RCC 7860 (cell line): Measurements from ENCODE around the gene R3HDML.
"Not testable (repeated sequence)": the region's sequence is repeated elsewhere in the genome, so short reads cannot be mapped to it uniquely, and the experiment has no call there.

ENCODE experiments used
- DNase-seq: peaks from one replicate; pipeline ENCODE4 v3.0.0-alpha.2; 2015; ENCODE audit warnings: low spot score
- FAIRE-seq: peaks from 2 replicates; lab custom pipeline; 2012; peaks lifted over from hg19 to GRCh38; lab: Jason Lieb, UNC

R3HDML gene, protein sequence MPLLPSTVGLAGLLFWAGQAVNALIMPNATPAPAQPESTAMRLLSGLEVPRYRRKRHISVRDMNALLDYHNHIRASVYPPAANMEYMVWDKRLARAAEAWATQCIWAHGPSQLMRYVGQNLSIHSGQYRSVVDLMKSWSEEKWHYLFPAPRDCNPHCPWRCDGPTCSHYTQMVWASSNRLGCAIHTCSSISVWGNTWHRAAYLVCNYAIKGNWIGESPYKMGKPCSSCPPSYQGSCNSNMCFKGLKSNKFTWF

DNA sequence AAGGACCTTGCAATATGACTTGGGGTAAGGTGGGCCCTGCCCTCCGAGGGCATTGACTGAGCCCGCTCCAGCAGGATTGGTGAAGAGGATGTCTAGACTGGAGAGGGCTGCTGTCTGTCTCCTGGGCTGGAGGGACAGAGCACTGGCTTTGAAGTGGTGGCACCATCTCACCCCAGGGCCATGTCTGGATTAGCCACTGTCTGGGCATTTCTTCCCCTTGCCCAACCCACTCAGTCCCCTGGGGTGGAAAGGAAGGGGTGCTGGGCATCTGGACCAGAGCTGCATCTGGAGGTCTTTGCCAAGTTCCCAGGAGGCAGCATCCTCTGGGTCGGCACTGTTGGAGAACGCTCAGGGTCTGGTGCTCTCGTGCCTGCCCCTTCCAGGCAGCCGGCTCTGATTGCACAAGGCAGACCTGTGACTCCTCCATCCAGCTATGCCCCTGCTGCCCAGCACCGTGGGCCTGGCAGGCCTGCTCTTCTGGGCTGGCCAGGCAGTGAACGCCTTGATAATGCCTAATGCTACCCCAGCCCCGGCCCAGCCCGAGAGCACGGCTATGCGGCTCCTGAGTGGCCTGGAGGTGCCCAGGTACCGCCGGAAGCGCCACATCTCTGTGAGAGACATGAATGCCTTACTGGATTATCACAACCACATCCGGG is at the start of gene R3HDML:
Gene R3HDML (plus strand): TSS at position 319 of the 656 bp plus-strand sequence. CDS start 115 bp downstream, at position 434.
- FAIRE-seq (no peak), DNase-seq (no peak)

DNA sequence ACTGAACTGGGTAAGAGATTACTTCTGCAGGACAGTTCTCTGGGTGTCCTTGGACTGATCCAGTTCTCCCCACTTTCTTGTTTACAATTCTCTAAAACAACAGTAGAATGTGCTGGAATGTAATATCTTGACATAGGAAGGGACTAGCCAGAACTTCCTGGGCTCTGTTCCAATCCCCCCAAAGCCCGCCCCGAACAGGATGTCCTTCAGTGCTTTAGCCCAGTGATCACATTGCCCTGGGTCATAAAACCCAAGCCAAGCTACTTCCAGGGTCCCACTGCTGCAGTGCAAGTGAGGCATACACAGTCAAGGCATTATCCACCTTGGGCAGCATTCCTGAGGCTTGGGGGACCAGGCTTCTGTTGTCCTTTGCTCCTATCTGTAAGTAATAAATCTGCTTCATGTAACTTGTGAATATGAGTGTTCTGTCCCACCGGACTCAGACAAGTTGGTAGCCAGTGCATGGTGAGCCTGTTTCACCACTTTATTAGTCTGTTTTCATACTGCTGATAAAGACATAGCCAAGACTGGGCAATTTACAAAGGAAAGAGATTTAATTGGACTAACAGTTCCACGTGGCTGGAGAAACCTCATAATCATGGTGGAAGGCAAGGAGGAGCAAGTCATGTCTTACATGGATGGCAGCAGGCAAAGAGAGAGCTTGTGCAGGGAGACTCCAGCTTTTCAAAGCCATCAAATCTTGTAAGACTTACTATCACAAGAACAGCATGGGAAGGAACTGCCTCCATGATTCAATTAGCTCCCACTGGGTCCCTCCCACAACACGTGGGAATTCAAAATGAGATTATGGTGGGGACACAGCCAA is 49.4 kb upstream of the R3HDML start:
- DNase-seq (no peak), FAIRE-seq (no peak)

DNA sequence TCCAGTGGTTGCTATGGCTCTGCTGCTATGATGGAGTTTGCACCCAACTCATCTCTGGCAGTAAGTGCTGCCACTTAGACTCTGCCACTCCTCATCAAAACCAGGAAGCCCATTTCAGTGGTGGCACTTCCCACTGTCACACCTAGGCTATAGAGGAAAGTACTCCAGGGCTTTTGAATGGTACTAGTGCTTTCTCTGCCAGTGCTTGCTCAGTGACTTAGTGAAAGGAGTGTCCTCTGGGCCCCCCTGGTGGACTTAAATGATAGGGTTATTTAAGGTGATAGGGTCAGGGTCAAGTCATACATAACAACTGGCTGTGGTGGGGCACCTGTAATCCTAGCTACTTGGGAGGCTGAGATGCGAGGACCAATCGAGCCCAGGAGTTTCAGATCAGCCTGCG is 48.6 kb upstream of the R3HDML start:
- DNase-seq (no peak), FAIRE-seq (no peak)

DNA sequence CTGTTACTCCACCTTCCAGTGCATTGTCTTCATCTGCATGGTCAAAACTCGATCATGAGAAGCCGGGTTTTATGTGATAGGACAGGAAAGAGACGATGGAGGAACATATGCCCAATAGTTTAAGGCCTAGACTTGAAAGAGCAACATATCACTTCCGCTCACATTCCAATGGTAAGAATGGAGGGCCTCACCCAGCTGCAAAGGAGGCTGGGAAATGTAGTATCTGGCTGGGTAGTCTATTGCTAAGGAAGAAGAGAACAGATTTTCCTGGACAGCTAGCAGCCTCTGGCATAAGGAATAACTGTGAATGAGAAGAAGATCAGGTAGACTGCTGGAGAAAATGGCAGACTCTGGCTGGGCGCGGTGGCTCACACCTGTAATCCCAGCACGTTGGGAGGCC is 45.1 kb upstream of the R3HDML start:
- no peak for FAIRE-seq
- DNase-seq = no peak

DNA sequence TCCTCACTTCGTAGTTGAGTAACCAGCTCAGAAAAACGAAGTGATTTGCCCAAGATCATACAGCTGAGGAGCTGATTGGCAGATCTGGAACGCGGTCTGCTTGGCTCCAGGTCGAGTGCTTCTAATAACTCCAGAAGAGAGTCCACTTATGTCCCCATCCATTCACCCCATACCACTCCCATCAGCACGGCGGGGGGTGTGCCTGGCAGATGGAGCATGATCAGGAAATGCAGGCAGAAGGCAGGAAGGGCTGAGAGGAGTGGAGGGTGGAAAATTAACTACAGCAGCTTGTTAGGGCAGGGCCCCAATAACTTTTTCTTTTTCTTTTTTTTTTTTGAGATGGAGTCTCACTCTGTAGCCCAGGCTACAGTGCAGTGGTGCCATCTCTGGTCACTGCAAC is 40.8 kb upstream of the R3HDML start:
- FAIRE-seq (no peak), DNase-seq (no peak)

DNA sequence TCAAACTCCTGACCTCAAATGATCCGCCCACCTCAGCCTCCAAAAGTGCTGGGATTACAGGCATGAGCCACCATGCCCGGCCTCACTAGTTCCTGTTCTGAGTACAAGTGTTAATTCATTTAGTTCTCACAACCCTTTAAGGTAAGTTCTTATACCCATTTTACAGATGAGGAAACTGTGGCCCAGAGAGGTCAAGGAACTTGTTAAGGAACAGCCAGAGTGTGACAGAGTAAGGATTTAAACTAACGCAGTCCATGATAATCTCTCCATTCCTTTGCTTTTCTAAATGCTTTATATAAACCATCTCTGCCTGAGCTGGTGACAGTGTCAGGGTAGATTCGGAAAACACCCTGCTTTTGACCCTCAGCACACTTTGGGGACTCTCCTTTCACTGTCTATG is 39.1 kb upstream of the R3HDML start:
- no peak for FAIRE-seq
- no peak for DNase-seq

DNA sequence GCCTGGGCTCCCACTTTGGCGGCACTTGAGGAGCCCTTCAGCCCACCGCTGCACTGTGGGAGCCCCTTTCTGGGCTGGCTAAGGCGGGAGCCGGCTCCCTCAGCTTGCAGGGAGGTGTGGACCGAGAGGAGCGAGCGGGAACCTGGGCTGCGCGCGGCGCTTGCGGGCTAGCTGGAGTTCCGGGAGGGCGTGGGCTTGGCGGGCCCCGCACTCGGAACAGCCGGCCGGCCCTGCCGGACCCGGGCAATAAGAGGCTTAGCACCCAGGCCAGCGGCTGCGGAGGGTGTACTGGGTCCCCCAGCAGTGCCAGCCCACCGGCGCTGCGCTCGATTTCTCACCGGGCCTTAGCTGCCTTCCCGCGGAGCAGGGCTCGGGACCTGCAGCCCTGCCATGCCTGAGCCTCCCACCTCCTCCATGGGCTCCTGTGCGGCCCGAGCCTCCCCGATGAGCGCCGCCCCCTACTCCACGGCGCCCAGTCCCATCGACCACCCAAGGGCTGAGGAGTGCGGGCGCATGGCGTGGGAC is 37.8 kb upstream of the R3HDML start:
- FAIRE-seq, DNase-seq: not testable (repeated sequence)

DNA sequence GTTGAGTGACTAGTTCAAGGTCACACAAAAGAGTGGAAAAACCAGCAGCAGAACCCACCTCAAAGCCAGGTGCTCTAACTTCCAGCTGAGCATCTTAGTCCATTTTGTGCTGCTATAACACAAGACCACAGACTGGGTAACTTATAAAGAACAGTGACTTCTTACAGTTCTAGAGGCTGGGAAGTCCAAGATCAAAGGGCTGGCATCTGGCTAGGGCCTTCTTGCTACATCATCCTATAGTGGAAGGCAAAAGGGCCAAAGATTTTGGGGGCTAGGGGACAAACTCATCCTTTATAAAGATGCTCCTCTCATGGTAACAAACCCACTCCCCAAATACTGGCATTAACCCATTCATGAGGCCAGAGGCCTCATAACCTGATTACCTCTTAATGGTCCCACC is 35.6 kb upstream of the R3HDML start:
- no peak for FAIRE-seq

DNA sequence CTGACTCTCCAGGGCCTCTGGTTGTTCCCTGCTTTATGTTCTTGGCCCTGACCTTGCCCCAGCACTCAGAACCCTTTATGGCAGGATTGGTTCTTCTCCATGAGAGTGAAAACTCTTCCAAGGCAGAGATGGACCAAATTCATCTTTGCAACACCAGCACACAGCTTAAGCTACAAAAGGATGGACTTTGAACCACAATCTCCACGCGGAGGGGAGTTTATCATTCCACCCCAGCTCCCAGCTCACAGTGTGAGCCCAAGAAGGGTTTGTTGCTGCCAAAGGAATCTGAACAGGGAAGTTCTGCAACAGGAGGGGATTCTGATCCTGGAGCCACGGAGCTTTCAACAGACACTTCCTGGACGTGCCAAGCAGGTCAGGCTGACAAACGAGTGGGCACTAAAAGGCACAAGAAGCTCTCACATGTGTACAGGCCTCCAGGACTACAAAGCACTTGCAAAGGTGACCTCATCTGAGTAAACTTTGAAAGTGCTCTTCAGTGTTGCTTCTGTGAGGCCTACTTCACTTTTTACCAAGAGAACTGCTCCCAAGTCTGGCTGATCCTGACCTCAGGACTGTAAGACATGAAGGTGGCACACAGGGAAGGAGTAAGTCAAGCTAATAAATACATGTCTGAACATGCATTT is 34.7 kb upstream of the R3HDML start:
- no peak for FAIRE-seq
- DNase-seq = no peak

More for the DNA sequence above, 35.6 kb upstream of the R3HDML start:
- DNase-seq = no peak

DNA sequence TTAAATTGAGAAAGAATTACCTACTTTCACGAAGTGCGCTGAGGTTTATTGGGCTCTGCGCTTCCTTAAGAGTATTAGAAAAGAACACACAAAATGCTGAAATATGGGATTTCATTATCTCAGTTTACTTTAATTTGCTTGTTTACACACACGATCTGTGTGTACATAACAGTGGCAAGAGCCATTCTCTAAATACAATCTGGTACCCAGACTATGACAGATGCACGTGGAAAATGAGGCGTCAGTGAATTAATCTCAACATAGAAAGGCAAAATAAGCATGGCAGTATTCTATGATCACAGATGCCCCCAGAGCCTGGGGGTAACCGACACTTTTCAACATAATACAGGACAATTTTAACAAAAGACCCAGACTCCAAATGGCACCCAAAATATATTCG is 34.1 kb upstream of the R3HDML start:
- FAIRE-seq (no peak), DNase-seq (no peak)

DNA sequence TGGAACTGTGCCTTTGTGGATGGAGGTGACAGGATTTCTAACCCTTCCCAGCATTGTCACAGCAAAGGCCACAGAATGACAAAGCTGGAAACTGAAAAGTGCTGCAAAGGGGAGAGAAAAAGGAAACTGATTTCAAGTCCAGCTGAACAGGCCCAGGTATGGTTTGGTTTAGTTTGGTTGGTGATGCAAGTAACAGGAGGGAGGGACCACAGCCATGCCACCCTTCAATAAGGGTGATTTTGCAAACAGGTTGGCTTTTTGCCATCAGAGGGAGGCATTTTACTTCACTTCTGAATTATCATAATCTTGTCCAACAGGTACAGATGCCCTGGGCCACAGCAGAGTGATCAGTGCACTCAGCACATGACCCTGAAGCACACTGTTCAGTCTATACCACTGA is 32.5 kb upstream of the R3HDML start:
- FAIRE-seq = no peak
- DNase-seq = no peak

DNA sequence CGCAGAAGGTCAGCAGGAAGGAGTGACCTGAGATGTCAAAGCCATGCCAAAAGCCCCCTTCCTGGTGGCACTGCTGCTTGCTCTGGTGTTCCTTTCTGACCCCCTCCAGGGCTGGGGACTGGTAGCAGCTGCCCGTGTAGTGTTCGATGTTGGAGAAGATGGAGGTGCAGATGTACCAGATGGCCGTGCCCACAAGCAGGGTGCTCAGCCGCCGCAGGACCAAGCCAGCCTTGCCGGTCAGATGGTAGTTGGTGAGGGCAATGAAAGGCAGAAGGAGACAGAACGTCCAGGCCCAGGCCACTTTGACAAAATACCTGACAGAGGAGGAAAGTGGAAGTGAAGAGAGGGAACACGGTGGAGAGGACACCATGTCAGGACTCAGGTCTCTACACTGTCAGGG is 29.9 kb upstream of the R3HDML start:
- no peak for FAIRE-seq
- DNase-seq = no peak

DNA sequence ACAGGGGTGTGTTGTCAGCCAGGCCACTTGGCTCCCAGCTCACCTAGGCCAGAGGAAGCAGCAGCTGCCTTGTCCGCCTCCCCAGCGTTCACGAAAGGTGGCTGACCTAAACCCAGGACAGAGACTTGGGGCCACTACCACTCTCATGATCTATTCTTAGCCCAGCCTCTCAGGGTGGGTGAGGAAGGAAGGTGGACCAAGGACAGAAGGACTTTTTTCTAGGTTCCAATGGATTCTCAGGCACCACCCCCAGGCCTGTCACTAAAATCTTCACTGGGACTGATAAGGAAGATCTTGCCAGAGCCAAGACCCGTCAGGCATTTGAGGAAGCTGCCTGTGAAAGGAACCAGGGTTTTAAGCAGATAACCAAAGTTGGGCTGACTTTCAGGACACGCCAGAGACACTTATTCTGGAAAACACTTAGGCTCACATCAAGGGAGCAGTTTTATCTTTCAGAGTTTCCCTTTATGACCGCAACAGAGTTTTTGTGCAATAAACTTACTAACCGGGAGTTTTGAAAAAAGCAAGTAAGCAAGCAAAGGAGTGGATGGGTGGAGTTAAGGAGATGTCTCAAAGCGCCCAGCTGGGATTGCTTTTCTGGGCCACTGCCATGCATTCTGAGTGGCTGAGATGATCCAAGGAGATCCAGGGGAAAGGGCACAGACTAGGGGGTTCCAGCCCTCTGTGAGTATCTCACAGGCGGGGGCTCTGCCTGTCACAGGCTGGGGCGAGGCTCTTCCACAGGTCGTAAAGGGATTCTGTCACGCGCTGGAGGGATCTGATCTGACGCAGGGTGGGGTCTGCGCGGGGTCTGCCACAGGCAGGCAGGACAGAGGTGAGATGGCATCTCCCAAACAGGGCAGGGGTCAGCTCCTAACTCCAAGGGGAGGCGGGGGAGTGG is 26.8 kb upstream of the R3HDML start:
- no peak for DNase-seq

DNA sequence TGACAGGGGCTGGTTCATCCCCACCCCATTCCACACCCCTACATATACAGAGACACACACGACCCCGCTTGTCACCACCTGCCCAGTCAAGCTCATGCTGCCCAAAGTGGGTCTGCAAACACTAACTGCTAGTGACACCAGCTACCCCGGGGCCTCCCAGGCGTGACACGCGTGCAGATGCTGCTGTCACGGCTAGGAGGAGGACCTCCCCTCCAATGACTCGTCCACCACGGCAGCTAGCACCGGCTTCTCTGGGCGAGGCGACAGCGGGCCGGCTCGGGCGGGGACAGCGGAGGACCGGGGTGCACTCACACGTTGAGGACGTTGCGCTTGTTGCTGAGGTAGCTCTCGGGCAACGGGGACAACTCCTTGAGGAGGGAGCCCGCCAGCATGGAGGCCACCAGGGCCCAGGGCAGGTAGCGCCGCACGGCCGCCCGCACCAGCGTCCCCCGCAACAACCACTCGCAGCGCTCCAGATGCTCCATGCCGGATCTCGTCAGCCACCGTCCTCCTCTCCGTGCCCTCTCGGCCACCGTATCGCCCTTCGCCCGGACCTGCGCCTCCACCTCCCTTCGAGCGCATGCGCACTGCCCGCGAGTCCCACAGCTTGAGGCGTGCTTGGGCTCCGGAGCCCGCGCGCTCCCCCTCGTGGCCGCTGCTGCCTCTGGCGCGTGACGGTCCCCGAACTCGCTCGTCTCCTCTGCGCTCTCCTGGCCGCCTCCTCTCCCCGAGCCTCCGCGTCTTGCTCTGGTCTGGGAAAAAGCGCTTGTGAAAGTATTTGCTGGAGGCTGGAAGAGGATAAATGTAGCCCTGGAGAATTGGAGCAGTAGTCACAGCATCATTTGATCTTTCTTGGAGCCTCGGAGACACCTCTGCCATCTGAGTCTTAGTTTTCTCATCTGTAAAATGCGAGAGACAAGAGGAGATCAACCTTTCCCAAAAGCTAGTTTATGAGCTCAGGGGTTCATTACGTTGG is 25.9 kb upstream of the R3HDML start, which contains the start of gene FITM2:
Gene FITM2 (minus strand): TSS at position 539 of the 976 bp plus-strand sequence. CDS start 54 bp downstream, at position 485.
- DNase-seq (peak; percentile 90), FAIRE-seq (no peak)

More for the DNA sequence above, 26.8 kb upstream of the R3HDML start:
- FAIRE-seq = no peak

DNA sequence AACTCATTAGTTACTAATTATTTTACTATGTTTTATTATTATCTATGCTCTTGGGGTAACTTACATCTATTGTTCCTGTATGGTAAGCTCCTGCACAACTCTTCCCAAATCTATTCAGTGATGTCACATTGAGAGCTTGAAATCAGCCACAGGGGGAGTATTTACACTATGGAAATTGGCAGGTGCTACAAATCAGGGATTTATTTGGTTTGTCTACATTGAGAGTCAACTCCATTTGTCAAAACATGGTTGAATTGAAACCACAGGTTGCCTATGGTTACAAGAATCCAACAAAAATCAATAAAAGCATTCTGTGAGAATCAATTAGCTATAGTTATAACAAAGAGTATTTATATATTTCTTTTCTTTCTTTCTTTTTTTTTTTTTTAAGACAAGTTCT is 22.0 kb upstream of the R3HDML start:
- no peak for FAIRE-seq
- DNase-seq = no peak

DNA sequence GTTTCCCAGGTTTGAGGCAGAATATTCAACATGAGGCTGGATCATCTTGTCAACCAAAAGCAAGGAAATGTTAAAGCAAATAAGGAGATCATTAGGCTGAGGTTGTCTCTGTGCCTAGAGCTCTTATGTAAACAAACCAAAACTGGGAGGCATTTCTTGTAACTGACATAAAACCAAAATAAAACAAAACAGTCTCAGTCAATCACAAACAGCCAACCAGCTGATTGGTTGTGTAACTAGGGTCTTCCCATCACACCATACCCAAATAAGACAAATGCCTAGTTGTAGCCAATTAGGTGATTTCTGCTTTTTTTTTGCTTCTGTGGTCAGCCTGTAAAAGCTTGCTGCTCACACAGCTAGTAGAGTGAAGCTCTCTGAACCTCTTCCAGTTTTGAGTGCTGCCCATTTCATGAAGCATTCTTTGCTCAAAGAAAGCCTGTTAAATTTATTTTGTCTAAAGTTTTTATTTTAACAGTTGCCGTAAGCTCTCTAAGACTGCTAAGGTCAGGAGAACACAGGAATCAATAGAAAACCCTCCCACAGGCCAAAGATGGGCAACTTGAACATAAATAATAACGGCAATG is 16.9 kb upstream of the R3HDML start:
- FAIRE-seq = no peak
- no peak for DNase-seq

DNA sequence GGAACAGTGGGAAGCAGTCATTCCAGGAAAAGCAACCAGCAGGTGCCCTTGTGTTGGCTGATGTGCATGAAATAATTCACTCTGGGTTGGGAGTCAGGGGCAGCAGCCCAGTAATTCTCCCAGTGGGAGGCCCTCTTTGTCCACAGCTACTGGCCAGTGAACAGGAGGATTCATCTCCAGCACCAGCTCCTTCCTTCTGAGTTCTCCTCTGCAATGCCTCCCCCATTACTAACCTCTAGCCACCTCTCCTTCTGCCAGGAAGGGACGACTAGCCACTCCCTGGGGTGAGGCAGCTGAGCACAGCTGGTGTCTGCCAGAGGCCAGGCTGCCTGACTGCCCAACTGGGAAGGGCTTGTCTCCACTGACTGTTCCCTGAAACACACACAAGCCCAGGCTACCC is 12.5 kb upstream of the R3HDML start:
- no peak for DNase-seq
- no peak for FAIRE-seq

DNA sequence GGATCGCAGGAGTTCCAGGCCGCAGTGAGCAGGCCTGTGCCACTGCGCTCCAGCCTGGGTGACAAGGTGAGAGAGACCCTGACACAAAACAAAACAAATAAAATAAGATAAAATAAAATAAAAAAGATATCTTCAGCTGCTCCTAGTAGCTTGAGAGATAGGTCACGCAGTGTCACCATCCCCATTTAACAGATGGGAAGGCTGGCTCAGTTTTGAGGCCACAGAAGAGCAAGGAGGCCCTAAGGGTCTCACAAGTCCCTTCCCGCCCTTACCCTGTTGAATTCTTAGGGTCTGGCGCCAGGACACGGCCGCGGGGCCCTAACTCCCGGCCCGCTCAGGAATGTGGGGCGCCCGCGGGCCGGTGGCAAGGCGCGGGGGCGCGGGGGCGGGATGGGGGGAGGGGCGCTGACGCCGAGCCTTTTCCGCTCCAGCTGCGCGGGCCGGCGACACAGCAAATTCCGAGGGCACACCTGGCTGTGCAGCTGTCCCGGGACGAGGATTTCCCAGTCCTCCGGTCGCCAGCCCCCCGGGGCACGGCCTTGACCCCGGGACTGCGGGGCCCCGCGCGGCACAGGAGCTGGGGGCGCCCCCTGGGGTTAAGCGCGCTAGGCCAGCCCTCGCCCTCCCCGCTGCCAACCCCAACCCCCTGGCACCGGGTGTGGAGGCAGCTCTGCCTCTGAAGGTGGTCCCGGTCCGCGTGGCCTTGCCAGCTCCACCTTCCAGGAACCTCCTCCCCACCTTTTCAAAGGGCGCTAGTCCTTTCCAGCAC is 10.3 kb upstream of the R3HDML start:
- DNase-seq (no peak), FAIRE-seq (no peak)
